Measurements from ENCODE around the gene OR2A1.
"Not testable (repeated sequence)": the region's sequence is repeated elsewhere in the genome, so short reads cannot be mapped to it uniquely, and the experiment has no call there.

OR2A1 gene

GRCh38 chr7:144311872-144312469, at the start of gene OR2A1:
Gene OR2A1, plus strand, starts transcription at chr7:144312419. Its CDS starts 5,706 bp downstream, at chr7:144318125.
- H3K36me3 Mint-ChIP-seq (ENCODE audit: low read depth); H3K9me3 Mint-ChIP-seq; H3K4me1 Mint-ChIP-seq (ENCODE audit: low read depth); H3K27ac Mint-ChIP-seq; H3K27me3 Mint-ChIP-seq (ENCODE audit: low read depth); H3K4me3 Mint-ChIP-seq: not testable (repeated sequence)

- not testable (repeated sequence) for H3K36me3 Mint-ChIP-seq (ENCODE audit: low read depth); H3K9me3 Mint-ChIP-seq; H3K27me3 Mint-ChIP-seq (ENCODE audit: low read depth); H3K4me3 Mint-ChIP-seq; H3K4me1 Mint-ChIP-seq (ENCODE audit: low read depth); H3K27ac Mint-ChIP-seq
Observed at GRCh38 chr7:144264692-144265091, 47.5 kb upstream of the OR2A1 start, which contains the start of gene OR2A7. Gene OR2A7, minus strand, starts transcription at chr7:144264792. Its CDS starts 5,164 bp downstream, at chr7:144259628.

GRCh38 chr7:144269188-144269587, 43.0 kb upstream of the OR2A1 start, which contains the start of gene CTAGE8:
Gene CTAGE8, minus strand, starts transcription at chr7:144269288. Its CDS starts 38 bp downstream, at chr7:144269250.
- not testable (repeated sequence) for H3K36me3 Mint-ChIP-seq (ENCODE audit: low read depth); H3K4me1 Mint-ChIP-seq (ENCODE audit: low read depth); H3K4me3 Mint-ChIP-seq; H3K27me3 Mint-ChIP-seq (ENCODE audit: low read depth); H3K9me3 Mint-ChIP-seq; H3K27ac Mint-ChIP-seq

GRCh38 chr7:144275281-144275680, 36.9 kb upstream of the OR2A1 start:
- H3K9me3 Mint-ChIP-seq; H3K4me1 Mint-ChIP-seq (ENCODE audit: low read depth); H3K27ac Mint-ChIP-seq; H3K36me3 Mint-ChIP-seq (ENCODE audit: low read depth); H3K27me3 Mint-ChIP-seq (ENCODE audit: low read depth); H3K4me3 Mint-ChIP-seq: not testable (repeated sequence)

- H3K27me3 Mint-ChIP-seq (ENCODE audit: low read depth); H3K4me3 Mint-ChIP-seq; H3K36me3 Mint-ChIP-seq (ENCODE audit: low read depth); H3K9me3 Mint-ChIP-seq; H3K27ac Mint-ChIP-seq; H3K4me1 Mint-ChIP-seq (ENCODE audit: low read depth): not testable (repeated sequence)
Observed at GRCh38 chr7:144280010-144280409, 32.2 kb upstream of the OR2A1 start.

- not testable (repeated sequence) for H3K4me1 Mint-ChIP-seq (ENCODE audit: low read depth); H3K4me3 Mint-ChIP-seq; H3K36me3 Mint-ChIP-seq (ENCODE audit: low read depth); H3K9me3 Mint-ChIP-seq; H3K27ac Mint-ChIP-seq; H3K27me3 Mint-ChIP-seq (ENCODE audit: low read depth)
Observed at GRCh38 chr7:144281981-144282380, 30.2 kb upstream of the OR2A1 start.

GRCh38 chr7:144282490-144282889, 29.7 kb upstream of the OR2A1 start:
- not testable (repeated sequence) for H3K9me3 Mint-ChIP-seq; H3K36me3 Mint-ChIP-seq (ENCODE audit: low read depth); H3K4me1 Mint-ChIP-seq (ENCODE audit: low read depth); H3K27ac Mint-ChIP-seq; H3K4me3 Mint-ChIP-seq; H3K27me3 Mint-ChIP-seq (ENCODE audit: low read depth)

GRCh38 chr7:144283716-144284115, 28.5 kb upstream of the OR2A1 start:
- not testable (repeated sequence) for H3K4me1 Mint-ChIP-seq (ENCODE audit: low read depth); H3K27ac Mint-ChIP-seq; H3K4me3 Mint-ChIP-seq; H3K36me3 Mint-ChIP-seq (ENCODE audit: low read depth); H3K9me3 Mint-ChIP-seq; H3K27me3 Mint-ChIP-seq (ENCODE audit: low read depth)

GRCh38 chr7:144287171-144287784, 24.9 kb upstream of the OR2A1 start:
- H3K9me3 Mint-ChIP-seq; H3K4me3 Mint-ChIP-seq; H3K27me3 Mint-ChIP-seq (ENCODE audit: low read depth); H3K27ac Mint-ChIP-seq; H3K4me1 Mint-ChIP-seq (ENCODE audit: low read depth); H3K36me3 Mint-ChIP-seq (ENCODE audit: low read depth): not testable (repeated sequence)

GRCh38 chr7:144291607-144292006, 20.6 kb upstream of the OR2A1 start:
- H3K4me1 Mint-ChIP-seq (ENCODE audit: low read depth); H3K27ac Mint-ChIP-seq; H3K27me3 Mint-ChIP-seq (ENCODE audit: low read depth); H3K36me3 Mint-ChIP-seq (ENCODE audit: low read depth); H3K9me3 Mint-ChIP-seq; H3K4me3 Mint-ChIP-seq: not testable (repeated sequence)

GRCh38 chr7:144292384-144293161, 19.6 kb upstream of the OR2A1 start:
- not testable (repeated sequence) for H3K36me3 Mint-ChIP-seq (ENCODE audit: low read depth); H3K4me3 Mint-ChIP-seq; H3K4me1 Mint-ChIP-seq (ENCODE audit: low read depth); H3K27me3 Mint-ChIP-seq (ENCODE audit: low read depth); H3K27ac Mint-ChIP-seq; H3K9me3 Mint-ChIP-seq

GRCh38 chr7:144293794-144294499, 18.3 kb upstream of the OR2A1 start:
- not testable (repeated sequence) for H3K27me3 Mint-ChIP-seq (ENCODE audit: low read depth); H3K27ac Mint-ChIP-seq; H3K36me3 Mint-ChIP-seq (ENCODE audit: low read depth)

GRCh38 chr7:144302578-144303303, 9.5 kb upstream of the OR2A1 start:
- H3K4me3 Mint-ChIP-seq; H3K27me3 Mint-ChIP-seq (ENCODE audit: low read depth); H3K27ac Mint-ChIP-seq; H3K36me3 Mint-ChIP-seq (ENCODE audit: low read depth); H3K4me1 Mint-ChIP-seq (ENCODE audit: low read depth); H3K9me3 Mint-ChIP-seq: not testable (repeated sequence)

More at GRCh38 chr7:144293794-144294499, 18.3 kb upstream of the OR2A1 start:
- not testable (repeated sequence) for H3K4me3 Mint-ChIP-seq; H3K4me1 Mint-ChIP-seq (ENCODE audit: low read depth); H3K9me3 Mint-ChIP-seq

GRCh38 chr7:144303607-144304006, 8.6 kb upstream of the OR2A1 start:
- H3K27me3 Mint-ChIP-seq (ENCODE audit: low read depth); H3K4me3 Mint-ChIP-seq; H3K36me3 Mint-ChIP-seq (ENCODE audit: low read depth); H3K27ac Mint-ChIP-seq; H3K4me1 Mint-ChIP-seq (ENCODE audit: low read depth); H3K9me3 Mint-ChIP-seq: not testable (repeated sequence)
